H9 (cell line): ENCODE measurements around the gene MAP3K8. TPM values are rescaled to one million over a fixed set of nuclear protein-coding genes. Genes with fewer than 3 reads are reported as not detected.
A peak's percentile ranks its signal among the peaks of the same experiment; 100 is the strongest.

ENCODE experiments used
- DNase-seq: peaks from one replicate; pipeline ENCODE4 v3.0.0-alpha.2; 2017
- H2AFZ ChIP-seq: one replicate; pipeline ENCODE4 v1.6.1; 2013; ENCODE audit warnings: mild to moderate bottlenecking, low read length, control low read depth, moderate library complexity
- H2AK5ac ChIP-seq: 2 replicates; pipeline ENCODE4 v1.6.1; 2013; ENCODE audit warnings: low read length, control low read depth, mixed read lengths; ENCODE audit not compliant: insufficient read length
- H2BK120ac ChIP-seq: one replicate; pipeline ENCODE4 v1.6.1; 2013; ENCODE audit warnings: low read depth, mild to moderate bottlenecking, low read length, control low read depth, inconsistent platforms; ENCODE audit not compliant: poor library complexity, severe bottlenecking
- H2BK12ac ChIP-seq: 2 replicates; pipeline ENCODE4 v1.6.1; 2013; ENCODE audit warnings: low read length, control low read depth, mixed read lengths, low read depth; ENCODE audit not compliant: insufficient read length
- H2BK15ac ChIP-seq: 2 replicates; pipeline ENCODE4 v1.6.1; 2013; ENCODE audit warnings: low read depth, low read length, control low read depth
- H2BK20ac ChIP-seq: one replicate; pipeline ENCODE4 v1.6.1; 2013; ENCODE audit warnings: low read depth, mild to moderate bottlenecking, low read length, control low read depth, inconsistent platforms; ENCODE audit not compliant: poor library complexity, severe bottlenecking
- H2BK5ac ChIP-seq: 2 replicates; pipeline ENCODE4 v1.6.1; 2013; ENCODE audit warnings: low read length, control low read depth, mixed read lengths; ENCODE audit not compliant: insufficient read length
- H3K14ac ChIP-seq: 2 replicates; pipeline ENCODE4 v1.6.1; 2013; ENCODE audit warnings: low read length, control low read depth; ENCODE audit not compliant: insufficient read depth
- H3K18ac ChIP-seq: 2 replicates; pipeline ENCODE4 v1.6.1; 2013; ENCODE audit warnings: low read depth, mild to moderate bottlenecking, mixed read lengths, low read length, control low read depth; ENCODE audit not compliant: insufficient read length
- H3K23ac ChIP-seq: 2 replicates; pipeline ENCODE4 v1.6.1; 2013; ENCODE audit warnings: low read length, control low read depth, mixed read lengths, low read depth; ENCODE audit not compliant: insufficient read length
- H3K23me2 ChIP-seq: 2 replicates; pipeline ENCODE4 v1.6.1; 2013; ENCODE audit warnings: low read depth, mild to moderate bottlenecking, mixed read lengths, low read length, control low read depth; ENCODE audit not compliant: insufficient read length, poor library complexity, severe bottlenecking
- H3K27ac ChIP-seq: 2 replicates; pipeline ENCODE4 v1.5.1; 2013; ENCODE audit warnings: low read length, control low read depth, mixed read lengths, low read depth; ENCODE audit not compliant: insufficient read length
- H3K27me3 ChIP-seq: 2 replicates; pipeline ENCODE4 v1.6.1; 2013; ENCODE audit warnings: low read length, control low read depth, inconsistent platforms; ENCODE audit not compliant: insufficient read depth
- H3K4ac ChIP-seq: 2 replicates; pipeline ENCODE4 v1.6.1; 2013; ENCODE audit warnings: low read depth, mild to moderate bottlenecking, control low read depth, inconsistent platforms, low read length, moderate library complexity
- H3K4me1 ChIP-seq: 2 replicates; pipeline ENCODE4 v1.6.1; 2013; ENCODE audit warnings: low read length, control low read depth, inconsistent platforms; ENCODE audit not compliant: insufficient read depth
- H3K4me2 ChIP-seq: 2 replicates; pipeline ENCODE4 v1.6.1; 2013; ENCODE audit warnings: low read length, control low read depth, mixed read lengths; ENCODE audit not compliant: insufficient read length, insufficient read depth
- H3K56ac ChIP-seq: 2 replicates; pipeline ENCODE4 v1.6.1; 2013; ENCODE audit warnings: low read depth, mild to moderate bottlenecking, mixed read lengths, low read length, control low read depth; ENCODE audit not compliant: insufficient read length
- H3K79me1 ChIP-seq: 2 replicates; pipeline ENCODE4 v1.6.1; 2013; ENCODE audit warnings: low read depth, mild to moderate bottlenecking, moderate library complexity, low read length, control low read depth, inconsistent platforms; ENCODE audit not compliant: insufficient read depth, poor library complexity, severe bottlenecking
- H3K79me2 ChIP-seq: 2 replicates; pipeline ENCODE4 v1.6.1; 2013; ENCODE audit warnings: low read length, control low read depth, inconsistent platforms; ENCODE audit not compliant: insufficient read depth
- H3K9ac ChIP-seq: 2 replicates; pipeline ENCODE4 v1.6.1; 2013; ENCODE audit warnings: low read length, control low read depth, mixed read lengths; ENCODE audit not compliant: insufficient read length; ENCODE audit errors: extremely low read depth
- H3K9me3 ChIP-seq: one replicate; pipeline ENCODE4 v1.6.1; 2013; ENCODE audit warnings: low read depth, low read length, inconsistent platforms; ENCODE audit not compliant: control insufficient read depth
- H3T11ph ChIP-seq: one replicate; pipeline ENCODE4 v1.6.1; 2013; ENCODE audit warnings: mild to moderate bottlenecking, low read length, control low read depth, inconsistent platforms
- H4K20me1 ChIP-seq: one replicate; pipeline ENCODE4 v1.6.1; 2013; ENCODE audit not compliant: control insufficient read depth, insufficient read length, insufficient read depth
- H4K5ac ChIP-seq: 2 replicates; pipeline ENCODE4 v1.6.1; 2013; ENCODE audit warnings: low read depth, mild to moderate bottlenecking, mixed read lengths, low read length, control low read depth; ENCODE audit not compliant: insufficient read length
- H4K8ac ChIP-seq: replicated peaks from 2 replicates; pipeline ENCODE4 v1.6.1; 2013; ENCODE audit warnings: low read length, control low read depth, mixed read lengths, low read depth; ENCODE audit not compliant: insufficient read length
- H4K91ac ChIP-seq: 2 replicates; pipeline ENCODE4 v1.6.1; 2013; ENCODE audit warnings: low read depth, mild to moderate bottlenecking, moderate library complexity, mixed read lengths, low read length, control low read depth; ENCODE audit not compliant: insufficient read length
- H3K27ac Mint-ChIP-seq, 3 experiments: 2 replicates in 2 of 3; 3 replicates in 1 of 3; pipeline ENCODE4 v1.8.0; 2020 to 2021; ENCODE audit warnings: mixed read lengths in 3 of 3, mild to moderate bottlenecking in 1 of 3, moderate library complexity in 1 of 3
- H3K27me3 Mint-ChIP-seq: 2 replicates; pipeline ENCODE4 v1.8.0; 2021; ENCODE audit warnings: low read depth, mild to moderate bottlenecking, moderate library complexity, mixed read lengths
- H3K36me3 Mint-ChIP-seq, 3 experiments: 2 replicates in 2 of 3; 3 replicates in 1 of 3; pipeline ENCODE4 v1.8.0; 2020 to 2021; ENCODE audit warnings: low read depth in 3 of 3, mixed read lengths in 3 of 3; ENCODE audit not compliant: insufficient read depth in 1 of 3
- H3K4me1 Mint-ChIP-seq, 2 experiments: 2 replicates each; pipeline ENCODE4 v1.8.0; 2020; ENCODE audit warnings: mixed read lengths in 2 of 2
- H3K4me3 Mint-ChIP-seq, 2 experiments: 2 replicates in 1 of 2; 3 replicates in 1 of 2; pipeline ENCODE4 v1.8.0; 2020 to 2021; ENCODE audit warnings: mild to moderate bottlenecking in 2 of 2, mixed read lengths in 2 of 2, moderate library complexity in 1 of 2
- H3K9me3 Mint-ChIP-seq, 2 experiments: 2 replicates in 1 of 2; 3 replicates in 1 of 2; pipeline ENCODE4 v1.8.0; 2020; ENCODE audit warnings: mild to moderate bottlenecking in 2 of 2, mixed read lengths in 2 of 2, moderate library complexity in 1 of 2
- CTCF ChIP-seq: fragments of 200-600 bp; sonication (generic); conservative IDR thresholded peaks from 3 replicates; pipeline ENCODE4 v1.8.0; 2021; ENCODE audit warnings: antibody characterized with exemption, mild to moderate bottlenecking
- WGBS: extraction: QIAGEN DNeasy Blood & Tissue Kit; methylation state at CpG from one replicate; pipeline ENCODE4 v1.1.7; 2013; ENCODE audit warnings: missing lambda C conversion rate, low lambda C conversion rate, mixed read lengths; ENCODE audit not compliant: insufficient read length; ENCODE audit errors: extremely low coverage; 5-methylcytosine and 5-hydroxymethylcytosine counted together
- total RNA-seq: library from RNA; stranded (reverse); gene quantifications from 2 replicates; pipeline ENCODE4 v1.2.1, GENCODE V29; 2021

The MAP3K8 gene
- total RNA-seq, 1 experiment from 2014 or later: 3.5 TPM

GRCh38 chr10:30413996-30414576 lies 19.9 kb upstream of the MAP3K8 start:
- Histone ChIP-seq H2BK20ac (no peak overlapping the region), H3K27ac (no peak overlapping the region), H3K79me2 (no peaks in the 10 kb centered on the region), H3K14ac (no peak overlapping the region), H4K8ac (no peak overlapping the region), H3K56ac (no peak overlapping the region), H3T11ph (no peak overlapping the region), H2BK5ac (no peak overlapping the region), H2BK120ac (no peak overlapping the region), H3K27me3 (no peaks in the 10 kb centered on the region), H3K4me1 (no peaks in the 10 kb centered on the region), H2AFZ (no peak overlapping the region), H3K79me1 (no peaks in the 10 kb centered on the region), H4K91ac (no peak overlapping the region), H3K23ac (no peak overlapping the region), H3K4me2 (no peak overlapping the region), H3K9ac (no peak overlapping the region), H2AK5ac (no peak overlapping the region), H3K9me3 (no peaks in the 10 kb centered on the region), H3K18ac (no peak overlapping the region), H3K23me2 (no peaks in the 10 kb centered on the region), H2BK15ac (no peak overlapping the region), H2BK12ac (no peak overlapping the region), H4K20me1 (no peaks in the 10 kb centered on the region), H3K4ac (no peak overlapping the region), H4K5ac (no peak overlapping the region)
- no peak overlapping the region for H3K27ac Mint-ChIP-seq
- H3K27me3 Mint-ChIP-seq: no peaks in the 10 kb centered on the region; the same call in 1 of the 2 replicates
- peak; percentile 77 for TF ChIP-seq CTCF
- H3K36me3 Mint-ChIP-seq: no peaks in the 10 kb centered on the region
- no peaks in the 10 kb centered on the region for H3K9me3 Mint-ChIP-seq
- no peak for DNase-seq
- no peak overlapping the region for H3K4me3 Mint-ChIP-seq
- H3K4me1 Mint-ChIP-seq: peaks cover 5 to 6% of the 10 kb centered on the region in 2 experiments
- WGBS: no CpG with 5 or more reads among the region's 3 CpGs
